Activated naive CD4-positive, alpha-beta T cell treated with anti-CD3 and anti-CD28 coated beads, Interleukin-2, amount 10 ng/mL, durations not matched to agents 7 days and 5 days (primary cell): ENCODE measurements around the gene DCXR.
"Not testable (repeated sequence)": the region's sequence is repeated elsewhere in the genome, so short reads cannot be mapped to it uniquely, and the experiment has no call there.

ENCODE experiments used
- CTCF ChIA-PET: fragments of 350-600 bp; sonication (Branson Sonifier 250); formaldehyde crosslinking; loops from one replicate; lab custom pipeline; 2021; ENCODE audit warnings: antibody characterized with exemption; lab: Charles Lee
- DNase-seq: peaks from one replicate; pipeline ENCODE4 v3.0.0-alpha.2; 2020
- H3K27ac Mint-ChIP-seq: one replicate; pipeline ENCODE4 v1.8.0; 2021; ENCODE audit warnings: mild to moderate bottlenecking, moderate library complexity, mixed read lengths
- H3K27me3 Mint-ChIP-seq: one replicate; pipeline ENCODE4 v1.8.0; 2021; ENCODE audit warnings: mild to moderate bottlenecking, mixed read lengths
- H3K36me3 Mint-ChIP-seq: one replicate; pipeline ENCODE4 v1.8.0; 2021; ENCODE audit warnings: mixed read lengths
- H3K4me1 Mint-ChIP-seq: one replicate; pipeline ENCODE4 v1.8.0; 2021; ENCODE audit warnings: mixed read lengths
- H3K4me3 Mint-ChIP-seq: one replicate; pipeline ENCODE4 v1.8.0; 2021; ENCODE audit warnings: mild to moderate bottlenecking, moderate library complexity, mixed read lengths
- H3K9me3 Mint-ChIP-seq: one replicate; pipeline ENCODE4 v1.8.0; 2021; ENCODE audit warnings: mixed read lengths

Gene DCXR

GRCh38 chr17:82045936-82046484, 8.5 kb upstream of the DCXR start:
- no peak for DNase-seq
- Mint-ChIP-seq H3K36me3 (peaks cover 7% of the 10 kb centered on the region), H3K27me3 (peaks cover 5% of the 10 kb centered on the region), H3K4me3 (no peak overlapping the region), H3K27ac (no peak overlapping the region), H3K4me1 (peaks cover 8% of the 10 kb centered on the region), H3K9me3 (no peaks in the 10 kb centered on the region)
- CTCF ChIA-PET = no interaction called here

GRCh38 chr17:82043507-82043906, 6.0 kb upstream of the DCXR start:
- Mint-ChIP-seq H3K27me3 (peaks cover 14% of the 10 kb centered on the region), H3K27ac (no peak overlapping the region), H3K9me3 (no peaks in the 10 kb centered on the region), H3K4me3 (no peak overlapping the region), H3K36me3 (peaks cover 5% of the 10 kb centered on the region), H3K4me1 (peaks cover 9% of the 10 kb centered on the region)
- DNase-seq = no peak
- CTCF ChIA-PET = no interaction called here

GRCh38 chr17:82042649-82043048, 5.2 kb upstream of the DCXR start:
- Mint-ChIP-seq H3K4me3 (no peak overlapping the region), H3K27ac (no peak overlapping the region), H3K36me3 (peaks cover 4% of the 10 kb centered on the region), H3K9me3 (no peaks in the 10 kb centered on the region), H3K4me1 (peaks cover 15% of the 10 kb centered on the region), H3K27me3 (peaks cover 16% of the 10 kb centered on the region)
- CTCF ChIA-PET = no interaction called here
- no peak for DNase-seq

GRCh38 chr17:82041144-82041814, 3.8 kb upstream of the DCXR start:
- H3K27me3 Mint-ChIP-seq = peaks cover 18% of the 10 kb centered on the region
- CTCF ChIA-PET = no interaction called here
- H3K36me3 Mint-ChIP-seq = no peaks in the 10 kb centered on the region
- H3K9me3 Mint-ChIP-seq = no peaks in the 10 kb centered on the region
- H3K4me1 Mint-ChIP-seq = peaks cover 18% of the 10 kb centered on the region
- no peak overlapping the region for H3K4me3 Mint-ChIP-seq
- H3K27ac Mint-ChIP-seq = no peak overlapping the region
- no peak for DNase-seq

- no peak overlapping the region for H3K27ac Mint-ChIP-seq
- CTCF ChIA-PET = interaction anchor here (1.3 kb wide), 1 partner anchor 18 kb away, joined by 4 read pairs; no protein-coding TSS in a partner anchor
These were observed 2.3 kb upstream of the DCXR start for GRCh38 chr17:82039695-82040299.

GRCh38 chr17:82038796-82039409, 1.4 kb upstream of the DCXR start:
- not testable (repeated sequence) for H3K27ac Mint-ChIP-seq, DNase-seq, H3K36me3 Mint-ChIP-seq, H3K4me3 Mint-ChIP-seq, H3K9me3 Mint-ChIP-seq
- CTCF ChIA-PET = interaction anchor here (0.9 to 1.3 kb wide), 2 partner anchors 8 to 17 kb away, joined by 3 to 4 read pairs; no protein-coding TSS in a partner anchor
- Mint-ChIP-seq H3K4me1 (peaks cover 28% of the 10 kb centered on the region), H3K27me3 (peaks cover 18% of the 10 kb centered on the region)

More at GRCh38 chr17:82039695-82040299, 2.3 kb upstream of the DCXR start:
- Mint-ChIP-seq H3K4me3 (no peak overlapping the region), H3K9me3 (no peaks in the 10 kb centered on the region), H3K27me3 (peaks cover 18% of the 10 kb centered on the region), H3K4me1 (peaks cover 28% of the 10 kb centered on the region), H3K36me3 (peaks cover 4% of the 10 kb centered on the region)
- no peak for DNase-seq

GRCh38 chr17:82037889-82038195, 345 bp upstream of the DCXR start:
- Mint-ChIP-seq H3K27ac (peak overlapping the region; percentile 98), H3K4me1 (peaks cover 28% of the 10 kb centered on the region), H3K36me3 (peaks cover 4% of the 10 kb centered on the region), H3K9me3 (no peaks in the 10 kb centered on the region), H3K27me3 (peaks cover 24% of the 10 kb centered on the region), H3K4me3 (peak overlapping the region; percentile 87)
- CTCF ChIA-PET = interaction anchor here (0.7 to 1.5 kb wide), 12 partner anchors 10 to 198 kb away, joined by 3 to 10 read pairs (median 4); partner anchors contain the start of genes CENPX, LRRC45, MAFG and NOTUM
- no peak for DNase-seq

GRCh38 chr17:82036634-82037091, 834 bp downstream of the DCXR start:
- Mint-ChIP-seq H3K4me1 (peaks cover 28% of the 10 kb centered on the region), H3K9me3 (no peaks in the 10 kb centered on the region), H3K27ac (peak overlapping the region; percentile 52), H3K36me3 (peaks cover 4% of the 10 kb centered on the region), H3K27me3 (peaks cover 32% of the 10 kb centered on the region), H3K4me3 (peak overlapping the region; percentile 87)
- CTCF ChIA-PET = interaction anchor here (1.1 kb wide), 1 partner anchor 14 kb away, joined by 3 read pairs; no protein-coding TSS in a partner anchor
- DNase-seq = no peak

GRCh38 chr17:82035956-82036633, 1.4 kb downstream of the DCXR start:
- CTCF ChIA-PET = interaction anchor here (1.1 kb wide), 1 partner anchor 14 kb away, joined by 3 read pairs; no protein-coding TSS in a partner anchor
- peaks cover 4% of the 10 kb centered on the region for H3K36me3 Mint-ChIP-seq
- peaks cover 27% of the 10 kb centered on the region for H3K27me3 Mint-ChIP-seq
- H3K27ac Mint-ChIP-seq = no peak overlapping the region
- peaks cover 28% of the 10 kb centered on the region for H3K4me1 Mint-ChIP-seq
- peak overlapping the region; percentile 87 for H3K4me3 Mint-ChIP-seq
- no peak for DNase-seq
- no peaks in the 10 kb centered on the region for H3K9me3 Mint-ChIP-seq

- DNase-seq = no peak
- peaks cover 4% of the 10 kb centered on the region for H3K36me3 Mint-ChIP-seq
- H3K27me3 Mint-ChIP-seq = peaks cover 25% of the 10 kb centered on the region
- H3K27ac Mint-ChIP-seq = peak overlapping the region; percentile 67
- peak overlapping the region; percentile 87 for H3K4me3 Mint-ChIP-seq
- H3K4me1 Mint-ChIP-seq = peaks cover 30% of the 10 kb centered on the region
- CTCF ChIA-PET = no interaction called here
- H3K9me3 Mint-ChIP-seq = no peaks in the 10 kb centered on the region
These were observed 2.0 kb downstream of the DCXR start for GRCh38 chr17:82035488-82035887.

GRCh38 chr17:82034371-82035011, 3.0 kb downstream of the DCXR start:
- DNase-seq = no peak
- Mint-ChIP-seq H3K4me1 (peaks cover 33% of the 10 kb centered on the region), H3K27ac (no peak overlapping the region), H3K36me3 (peaks cover 6% of the 10 kb centered on the region), H3K9me3 (no peaks in the 10 kb centered on the region), H3K27me3 (peaks cover 20% of the 10 kb centered on the region), H3K4me3 (no peak overlapping the region)
- CTCF ChIA-PET = no interaction called here

- H3K4me3 Mint-ChIP-seq = no peak overlapping the region
- CTCF ChIA-PET = no interaction called here
- H3K36me3 Mint-ChIP-seq = peaks cover 11% of the 10 kb centered on the region
These were observed 4.0 kb downstream of the DCXR start for GRCh38 chr17:82033359-82034085.

More at GRCh38 chr17:82033359-82034085, 4.0 kb downstream of the DCXR start:
- H3K27me3 Mint-ChIP-seq = peaks cover 18% of the 10 kb centered on the region
- H3K27ac Mint-ChIP-seq = no peak overlapping the region
- H3K9me3 Mint-ChIP-seq = no peaks in the 10 kb centered on the region
- peaks cover 26% of the 10 kb centered on the region for H3K4me1 Mint-ChIP-seq
- no peak for DNase-seq
